Endothelial cell of umbilical vein (primary cell): ENCODE measurements around the gene ARHGEF16.

ENCODE experiments used
- CTCF ChIP-seq, 2 donors: IDR thresholded peaks; 1 replicate in 1 of 2; 2 replicates in 1 of 2; pipeline ENCODE4 v1.5.1; 2011; ENCODE audit warnings: low read length in 2 of 2, mild to moderate bottlenecking in 2 of 2, moderate library complexity in 2 of 2, control low read depth in 1 of 2, inconsistent platforms in 1 of 2, low read depth in 1 of 2; ENCODE audit not compliant: insufficient read depth in 1 of 2; ENCODE audit errors: extremely low read depth in 1 of 2
- POLR2A ChIP-seq: IDR thresholded peaks from 2 replicates; pipeline ENCODE4 v1.6.1; 2012; ENCODE audit warnings: low read depth, mild to moderate bottlenecking, control low read depth, low read length

DNA sequence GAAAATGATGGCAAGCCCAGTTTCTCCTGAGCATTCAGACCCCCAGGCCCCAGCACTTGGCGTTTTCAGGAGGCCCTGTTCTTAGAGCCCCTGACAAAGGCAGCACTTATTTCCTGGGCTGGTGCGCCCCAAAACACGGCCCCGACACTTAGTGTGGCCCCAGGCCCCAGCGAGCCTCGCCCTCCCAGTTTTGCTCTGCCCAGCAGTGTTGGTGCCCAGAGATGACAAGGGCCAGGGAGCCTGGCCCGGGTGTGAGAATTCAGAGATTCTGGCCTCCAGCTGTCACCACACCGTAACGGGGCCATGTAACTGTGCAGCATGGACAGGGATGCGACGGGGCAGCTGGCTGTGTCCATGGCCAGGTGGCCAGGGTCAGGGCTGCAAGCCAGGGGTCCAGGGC lies 18.0 kb upstream of the ARHGEF16 start:
- TF ChIP-seq CTCF (IDR thresholded peaks at IDR 0.05; ENCODE audit: extremely low read depth in 1 of 2, insufficient read depth in 1 of 2, low read depth in 1 of 2, low read length in 2 of 2) (no peak), POLR2A (no peak)
